Cardiac fibroblast (primary cell): ENCODE measurements around the gene TMEM231.

Source experiments
- DNase-seq, 2 donors: peaks; one replicate each; pipeline versions ENCODE4 v3.0.0 to v3.0.0-alpha.2; 2010; ENCODE audit warnings: low read depth in 2 of 2
- H3K4me3 ChIP-seq, 2 donors: replicated peaks in 1 of 2; 1 replicate in 1 of 2; 2 replicates in 1 of 2; pipeline ENCODE4 v1.5.1; 2011; ENCODE audit warnings: low read depth in 2 of 2, low read length in 2 of 2, mild to moderate bottlenecking in 2 of 2, moderate library complexity in 1 of 2
- TF ChIP-seq, protein P1 (sequence below): IDR thresholded peaks from one replicate; pipeline ENCODE4 v1.5.1; 2011; ENCODE audit warnings: low read depth, mild to moderate bottlenecking, low read length, inconsistent platforms

The TMEM231 gene

DNA sequence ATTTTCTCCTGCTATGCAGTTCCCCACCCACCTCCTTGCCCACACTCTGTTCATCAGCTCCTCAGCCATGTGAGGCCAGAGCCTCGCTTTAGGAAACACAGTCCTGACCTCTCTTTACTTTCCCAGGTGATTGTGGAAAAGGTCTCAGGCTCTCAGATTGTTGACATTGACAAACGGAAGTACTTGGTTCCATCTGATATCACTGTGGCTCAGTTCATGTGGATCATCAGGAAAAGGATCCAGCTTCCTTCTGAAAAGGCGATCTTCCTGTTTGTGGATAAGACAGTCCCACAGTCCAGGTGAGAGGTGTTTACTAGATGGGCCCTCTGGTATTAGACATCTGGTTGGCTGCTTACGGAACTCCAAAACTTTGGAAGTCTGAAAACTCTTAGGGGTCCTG, 11.9 kb upstream of the TMEM231 start:
- no peak overlapping the region for H3K4me3 ChIP-seq
- DNase-seq = no peak
- TF ChIP-seq, protein P1, sequence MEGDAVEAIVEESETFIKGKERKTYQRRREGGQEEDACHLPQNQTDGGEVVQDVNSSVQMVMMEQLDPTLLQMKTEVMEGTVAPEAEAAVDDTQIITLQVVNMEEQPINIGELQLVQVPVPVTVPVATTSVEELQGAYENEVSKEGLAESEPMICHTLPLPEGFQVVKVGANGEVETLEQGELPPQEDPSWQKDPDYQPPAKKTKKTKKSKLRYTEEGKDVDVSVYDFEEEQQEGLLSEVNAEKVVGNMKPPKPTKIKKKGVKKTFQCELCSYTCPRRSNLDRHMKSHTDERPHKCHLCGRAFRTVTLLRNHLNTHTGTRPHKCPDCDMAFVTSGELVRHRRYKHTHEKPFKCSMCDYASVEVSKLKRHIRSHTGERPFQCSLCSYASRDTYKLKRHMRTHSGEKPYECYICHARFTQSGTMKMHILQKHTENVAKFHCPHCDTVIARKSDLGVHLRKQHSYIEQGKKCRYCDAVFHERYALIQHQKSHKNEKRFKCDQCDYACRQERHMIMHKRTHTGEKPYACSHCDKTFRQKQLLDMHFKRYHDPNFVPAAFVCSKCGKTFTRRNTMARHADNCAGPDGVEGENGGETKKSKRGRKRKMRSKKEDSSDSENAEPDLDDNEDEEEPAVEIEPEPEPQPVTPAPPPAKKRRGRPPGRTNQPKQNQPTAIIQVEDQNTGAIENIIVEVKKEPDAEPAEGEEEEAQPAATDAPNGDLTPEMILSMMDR = no peak

DNA sequence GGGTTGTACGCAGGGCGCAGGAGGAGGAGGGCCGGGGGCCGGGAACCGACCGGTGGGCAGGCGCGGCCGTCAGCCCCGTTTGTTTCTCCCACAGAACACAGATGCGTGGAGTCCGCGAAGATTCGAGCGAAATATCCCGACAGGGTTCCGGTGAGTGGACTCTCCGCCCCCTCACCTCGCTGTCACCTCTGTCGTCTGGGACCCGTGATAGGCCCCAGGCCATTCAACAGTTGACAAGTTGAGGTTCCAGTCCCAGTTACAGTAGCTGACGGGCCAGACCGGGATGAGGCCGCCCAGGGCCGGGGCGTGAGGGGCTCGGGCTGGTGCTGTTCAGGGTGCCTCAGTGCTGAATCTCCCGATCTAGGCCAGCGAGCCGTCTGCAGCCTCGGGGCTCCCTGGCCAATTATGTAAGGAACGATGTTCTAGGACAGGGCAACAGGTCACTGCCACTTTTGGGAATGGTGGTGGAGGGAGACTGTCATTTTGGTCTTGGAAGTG, 10.8 kb upstream of the TMEM231 start:
- DNase-seq = peak in 1 of 2 donors; percentile 3
- TF ChIP-seq, protein P1 = no peak
- H3K4me3 ChIP-seq = peak overlapping the region; percentile 94 to 95

DNA sequence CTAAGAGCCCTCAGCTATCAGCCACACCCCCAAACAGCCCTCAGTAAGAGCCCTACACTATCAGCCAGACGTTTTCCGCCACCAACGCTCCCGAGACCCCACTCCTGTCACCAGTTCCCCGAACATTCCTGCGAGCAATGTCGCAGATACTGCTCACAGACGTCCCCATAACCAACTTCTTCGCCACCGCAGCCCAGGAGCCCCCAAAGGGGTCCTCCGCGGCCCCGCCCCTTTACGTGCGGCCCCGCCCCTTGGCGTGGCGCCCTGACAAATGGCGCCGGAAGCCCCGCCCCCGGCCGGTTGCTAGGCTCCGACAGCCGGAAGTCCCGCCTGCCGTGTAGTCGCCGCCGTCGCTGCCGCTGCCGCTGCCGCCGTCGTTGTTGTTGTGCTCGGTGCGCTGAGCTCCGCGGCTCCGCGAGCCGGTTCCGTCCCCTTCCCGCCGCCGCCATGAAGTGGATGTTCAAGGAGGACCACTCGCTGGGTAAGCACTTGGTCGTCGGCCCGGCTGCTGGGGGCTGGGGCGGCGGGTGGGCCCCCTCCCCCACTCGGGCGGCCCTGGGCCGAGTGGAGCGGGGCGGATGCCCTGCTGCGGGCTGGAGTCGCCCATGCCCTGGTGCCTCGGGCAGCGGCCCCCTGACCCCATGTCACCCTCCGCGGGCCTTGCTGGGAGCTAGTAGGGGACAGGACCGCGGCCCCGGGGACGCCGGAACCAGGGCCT, 10.1 kb upstream of the TMEM231 start, which contains the start of gene GABARAPL2:
Gene GABARAPL2 (plus strand): TSS at position 340 of the 718 bp plus-strand sequence. CDS start 108 bp downstream, at position 448.
- peak; percentile 77 to 80 for DNase-seq
- peak within 1 kb of the TSS; percentile 94 to 95 for H3K4me3 ChIP-seq
- TF ChIP-seq, protein P1 = no peak

DNA sequence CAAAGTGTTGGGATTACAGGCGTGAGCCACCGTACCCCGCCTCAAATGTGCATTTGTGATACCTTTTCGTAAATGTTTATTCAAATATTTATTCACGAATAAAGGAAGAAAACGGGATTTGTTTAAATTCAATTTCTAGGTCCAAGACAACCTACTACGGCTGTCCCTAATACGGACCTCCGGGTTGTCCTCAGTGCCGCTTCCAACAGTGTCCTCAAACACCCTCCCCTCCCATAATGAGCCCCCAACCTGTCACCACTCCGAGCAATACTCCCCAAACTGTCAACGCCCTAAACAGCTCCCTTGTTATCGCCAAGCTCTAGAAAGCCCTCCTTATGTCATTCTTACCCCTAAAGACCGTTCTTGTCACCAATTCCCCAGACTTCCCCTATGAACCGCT, 9.6 kb upstream of the TMEM231 start:
- peak in 1 of 2 donors; percentile 4 for DNase-seq
- TF ChIP-seq, protein P1 = no peak
- peak overlapping the region; percentile 94 to 95 for H3K4me3 ChIP-seq

DNA sequence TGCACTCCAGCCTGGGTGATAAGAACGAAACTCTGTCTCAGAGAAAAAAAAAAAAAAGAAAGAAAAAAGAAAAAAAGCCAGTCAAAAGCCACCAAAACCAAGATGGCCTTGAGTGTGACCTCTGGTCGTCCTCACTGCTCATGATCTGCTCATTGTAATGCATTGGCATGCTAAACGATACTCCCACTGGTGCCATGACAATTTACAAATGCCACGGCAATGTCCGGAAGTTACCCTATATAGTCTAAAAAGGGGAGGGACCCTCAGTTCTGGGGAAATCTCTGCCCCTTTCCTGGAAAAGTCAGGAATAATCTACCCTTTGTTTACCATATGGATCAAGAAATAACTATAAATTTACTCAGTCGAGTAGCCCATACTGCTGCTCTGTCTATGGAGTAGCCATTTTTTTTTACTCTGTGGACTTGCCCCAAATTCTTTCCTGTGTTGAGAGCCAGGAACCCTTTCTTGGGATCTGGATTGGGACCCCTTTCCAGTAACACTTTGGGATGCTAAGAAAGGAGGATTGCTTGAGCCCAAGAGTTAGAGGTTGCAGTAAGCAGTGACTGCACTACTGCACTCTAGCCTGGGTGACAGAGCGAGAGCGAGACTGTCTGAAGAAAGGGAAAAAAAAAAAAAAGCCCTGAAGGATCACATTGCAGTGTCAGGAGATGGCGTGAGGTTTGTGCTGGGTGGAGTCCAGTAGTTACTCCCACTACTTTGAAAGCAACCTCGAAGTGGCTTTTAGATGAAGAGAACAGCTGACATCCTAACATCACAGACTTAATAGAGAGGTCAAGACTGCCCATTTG, 3.7 kb upstream of the TMEM231 start:
- TF ChIP-seq, protein P1 = no peak
- DNase-seq = peak; percentile 61 to 73
- no peak overlapping the region for H3K4me3 ChIP-seq

DNA sequence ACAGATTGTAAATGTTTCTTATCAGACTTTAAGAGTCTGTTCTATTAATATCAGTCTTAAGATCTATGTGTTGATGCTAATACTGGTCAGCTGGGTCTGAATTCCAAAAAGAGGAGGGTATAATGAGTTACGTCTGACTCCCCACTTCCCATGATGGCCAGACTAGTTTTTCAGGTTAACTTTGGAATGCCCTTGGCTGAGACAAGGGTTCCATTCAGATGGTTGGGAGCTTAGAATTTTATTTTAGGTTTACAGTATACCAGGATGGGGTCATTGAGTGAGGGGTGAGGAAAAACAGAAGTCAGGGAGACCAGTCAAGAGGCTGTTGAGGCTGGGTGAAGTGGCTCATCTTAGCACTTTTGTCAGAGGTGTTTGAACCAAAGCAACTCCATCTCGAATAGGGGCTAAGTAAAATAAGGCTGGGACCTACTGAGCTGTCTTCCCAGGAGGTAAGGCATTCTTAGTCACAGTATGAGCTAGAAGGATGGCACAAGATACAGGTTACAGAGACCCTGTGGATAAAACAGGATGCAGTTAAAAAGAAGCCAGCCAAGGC, 2.9 kb upstream of the TMEM231 start:
- DNase-seq = no peak
- TF ChIP-seq, protein P1 = no peak
- no peak overlapping the region for H3K4me3 ChIP-seq
